ENCODE results near the gene TMEM184B.
A peak's percentile ranks its signal among the peaks of the same experiment; 100 is the strongest.

Gene TMEM184B

GRCh38 chr22:38201711-38202436, 70.9 kb downstream of the TMEM184B start, which contains the start of gene MAFF:
Gene MAFF, plus strand, starts transcription at chr22:38201994. Its CDS starts 11,860 bp downstream, at chr22:38213854.
- ATAC-seq: peak; percentile 88
- no peak for TF ChIP-seq CREB5 (CRISPR knock-in tag; IDR thresholded peaks at IDR 0.05; ENCODE audit: low read depth)
- TF ChIP-seq ZFP3 (CRISPR knock-in tag; IDR thresholded peaks at IDR 0.05): no peak
- no peak for TF ChIP-seq TCF4 (CRISPR knock-in tag; IDR thresholded peaks at IDR 0.05; ENCODE audit: borderline replicate concordance)
- no peak for TF ChIP-seq SNAI2 (CRISPR knock-in tag; IDR thresholded peaks at IDR 0.05)
- no peak for TF ChIP-seq PPARA (CRISPR knock-in tag; IDR thresholded peaks at IDR 0.05; ENCODE audit: borderline replicate concordance)
- no peak for TF ChIP-seq ESRRG (CRISPR knock-in tag; IDR thresholded peaks at IDR 0.05)
- TF ChIP-seq ZNF70 (CRISPR knock-in tag; IDR thresholded peaks at IDR 0.05): no peak
- no peak for TF ChIP-seq ZNF8 (CRISPR knock-in tag; IDR thresholded peaks at IDR 0.05)
- no peak for TF ChIP-seq ISL1 (CRISPR knock-in tag; IDR thresholded peaks at IDR 0.05)
- TF ChIP-seq ZNF565 (CRISPR knock-in tag; conservative IDR thresholded peaks at IDR 0.05; ENCODE audit: low read depth): no peak
- no peak for TF ChIP-seq OSR1 (CRISPR knock-in tag; IDR thresholded peaks at IDR 0.05)
- TF ChIP-seq POU6F1 (CRISPR knock-in tag; IDR thresholded peaks at IDR 0.05; ENCODE audit: borderline replicate concordance, low read depth): no peak
- no peak for TF ChIP-seq GLIS3 (CRISPR knock-in tag; IDR thresholded peaks at IDR 0.05)
- TF ChIP-seq, protein P1, sequence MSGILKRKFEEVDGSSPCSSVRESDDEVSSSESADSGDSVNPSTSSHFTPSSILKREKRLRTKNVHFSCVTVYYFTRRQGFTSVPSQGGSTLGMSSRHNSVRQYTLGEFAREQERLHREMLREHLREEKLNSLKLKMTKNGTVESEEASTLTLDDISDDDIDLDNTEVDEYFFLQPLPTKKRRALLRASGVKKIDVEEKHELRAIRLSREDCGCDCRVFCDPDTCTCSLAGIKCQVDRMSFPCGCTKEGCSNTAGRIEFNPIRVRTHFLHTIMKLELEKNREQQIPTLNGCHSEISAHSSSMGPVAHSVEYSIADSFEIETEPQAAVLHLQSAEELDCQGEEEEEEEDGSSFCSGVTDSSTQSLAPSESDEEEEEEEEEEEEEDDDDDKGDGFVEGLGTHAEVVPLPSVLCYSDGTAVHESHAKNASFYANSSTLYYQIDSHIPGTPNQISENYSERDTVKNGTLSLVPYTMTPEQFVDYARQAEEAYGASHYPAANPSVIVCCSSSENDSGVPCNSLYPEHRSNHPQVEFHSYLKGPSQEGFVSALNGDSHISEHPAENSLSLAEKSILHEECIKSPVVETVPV (CRISPR knock-in tag; IDR thresholded peaks at IDR 0.05): no peak
- TF ChIP-seq ZC3H10 (CRISPR knock-in tag; IDR thresholded peaks at IDR 0.05): no peak
- TF ChIP-seq TOX (CRISPR knock-in tag; IDR thresholded peaks at IDR 0.05; ENCODE audit: borderline replicate concordance): no peak
- no peak for TF ChIP-seq ARNTL (CRISPR knock-in tag; IDR thresholded peaks at IDR 0.05; ENCODE audit: borderline replicate concordance, low read depth)

GRCh38 chr22:38201371-38201710, 71.5 kb downstream of the TMEM184B start:
- TF ChIP-seq CSDC2 (CRISPR knock-in tag; IDR thresholded peaks at IDR 0.05): no peak
- TF ChIP-seq RARB (CRISPR knock-in tag; IDR thresholded peaks at IDR 0.05): no peak
- TF ChIP-seq PPARA (CRISPR knock-in tag; IDR thresholded peaks at IDR 0.05; ENCODE audit: borderline replicate concordance): no peak
- no peak for TF ChIP-seq POU6F1 (CRISPR knock-in tag; IDR thresholded peaks at IDR 0.05; ENCODE audit: borderline replicate concordance, low read depth)
- ATAC-seq: no peak

GRCh38 chr22:38199826-38200559, 72.8 kb downstream of the TMEM184B start:
- TF ChIP-seq ISL1 (CRISPR knock-in tag; IDR thresholded peaks at IDR 0.05) (no peak), ZNF8 (CRISPR knock-in tag; IDR thresholded peaks at IDR 0.05) (no peak), RARB (CRISPR knock-in tag; IDR thresholded peaks at IDR 0.05) (no peak), TCF4 (CRISPR knock-in tag; IDR thresholded peaks at IDR 0.05; ENCODE audit: borderline replicate concordance) (no peak), GLIS3 (CRISPR knock-in tag; IDR thresholded peaks at IDR 0.05) (no peak), CSDC2 (CRISPR knock-in tag; IDR thresholded peaks at IDR 0.05) (no peak), ZNF565 (CRISPR knock-in tag; conservative IDR thresholded peaks at IDR 0.05; ENCODE audit: low read depth) (no peak), CREB5 (CRISPR knock-in tag; IDR thresholded peaks at IDR 0.05; ENCODE audit: low read depth) (no peak), ZFP3 (CRISPR knock-in tag; IDR thresholded peaks at IDR 0.05) (no peak), PATZ1 (CRISPR knock-in tag; IDR thresholded peaks at IDR 0.05; ENCODE audit: borderline replicate concordance) (no peak), SNAI2 (CRISPR knock-in tag; IDR thresholded peaks at IDR 0.05) (no peak), ZNF70 (CRISPR knock-in tag; IDR thresholded peaks at IDR 0.05) (no peak)
- no peak for ATAC-seq
